ENCODE measurements around the gene IGFBP1.
"Not testable (repeated sequence)": the region's sequence is repeated elsewhere in the genome, so short reads cannot be mapped to it uniquely, and the experiment has no call there.

Gene IGFBP1

GRCh38 chr7:45888185-45888992, at the start of gene IGFBP1:
Gene IGFBP1 (plus strand): TSS chr7:45888488. CDS start chr7:45888653, 165 bp downstream.
- DNase-seq, result peak; percentile 40

- not testable (repeated sequence) for DNase-seq
Measured at GRCh38 chr7:45838852-45839251, 49.4 kb upstream of the IGFBP1 start.

- peak; percentile 32 for DNase-seq
Measured at GRCh38 chr7:45841926-45842717, 46.2 kb upstream of the IGFBP1 start.

- DNase-seq, result not testable (repeated sequence)
Measured at GRCh38 chr7:45846536-45846935, 41.8 kb upstream of the IGFBP1 start.

- not testable (repeated sequence) for DNase-seq
Measured at GRCh38 chr7:45848734-45849133, 39.6 kb upstream of the IGFBP1 start.

- DNase-seq, result not testable (repeated sequence)
Measured at GRCh38 chr7:45852984-45853383, 35.3 kb upstream of the IGFBP1 start.

GRCh38 chr7:45853491-45853890, 34.8 kb upstream of the IGFBP1 start:
- not testable (repeated sequence) for DNase-seq

GRCh38 chr7:45855680-45856079, 32.6 kb upstream of the IGFBP1 start:
- not testable (repeated sequence) for DNase-seq

GRCh38 chr7:45856888-45857287, 31.4 kb upstream of the IGFBP1 start:
- not testable (repeated sequence) for DNase-seq

- DNase-seq, result no peak
Measured at GRCh38 chr7:45863715-45864114, 24.6 kb upstream of the IGFBP1 start.

- DNase-seq, result no peak
Measured at GRCh38 chr7:45865594-45866410, 22.5 kb upstream of the IGFBP1 start.

- DNase-seq, result no peak
Measured at GRCh38 chr7:45867471-45867870, 20.8 kb upstream of the IGFBP1 start.

GRCh38 chr7:45869426-45869825, 18.9 kb upstream of the IGFBP1 start:
- DNase-seq, result no peak

- DNase-seq, result no peak
Measured at GRCh38 chr7:45872116-45873034, 15.9 kb upstream of the IGFBP1 start.

- no peak for DNase-seq
Measured at GRCh38 chr7:45873035-45873354, 15.3 kb upstream of the IGFBP1 start, which contains the start of gene CCDC201. Gene CCDC201 (minus strand): TSS chr7:45873082. CDS start chr7:45873007, 75 bp downstream.

GRCh38 chr7:45873355-45873754, 14.9 kb upstream of the IGFBP1 start:
- DNase-seq, result no peak

GRCh38 chr7:45874408-45875131, 13.7 kb upstream of the IGFBP1 start:
- no peak for DNase-seq

- DNase-seq, result no peak
Measured at GRCh38 chr7:45876519-45876918, 11.8 kb upstream of the IGFBP1 start.

GRCh38 chr7:45878457-45879144, 9.7 kb upstream of the IGFBP1 start:
- DNase-seq, result no peak

- no peak for DNase-seq
Measured at GRCh38 chr7:45880433-45880860, 7.8 kb upstream of the IGFBP1 start.
